ENCODE data around the gene ADAM11. TPM values are rescaled to one million over a fixed set of nuclear protein-coding genes. Genes with fewer than 3 reads are reported as not detected.

The ADAM11 gene
- total RNA-seq, 4 donors from 2014 or later = 0.10 to 4.2 (median 1.3) TPM

GRCh38 chr17:44760474-44761308 is 1.9 kb downstream of the ADAM11 start:
- ATAC-seq = no peak

GRCh38 chr17:44761932-44762810 is 3.4 kb downstream of the ADAM11 start:
- WGBS, 2 donors (ENCODE audit: low coverage in 1 of 2) = 83 to 84% methylated on average over 6 to 9 of the region's 17 CpGs
- peaks cover 66% of the 10 kb centered on the region for H3K27me3 ChIP-seq
- H3K4me1 ChIP-seq = peaks cover 0 to 18% (median 6%) of the 10 kb centered on the region in 3 donors

More at GRCh38 chr17:44760474-44761308, 1.9 kb downstream of the ADAM11 start:
- no peak for TF ChIP-seq EP300 (IDR thresholded peaks at IDR 0.05)
- TF ChIP-seq POLR2A (IDR thresholded peaks at IDR 0.05) = no peak
- TF ChIP-seq CTCF (IDR thresholded peaks at IDR 0.05) = no peak
- TF ChIP-seq POLR2AphosphoS5 (IDR thresholded peaks at IDR 0.05) = no peak
- Histone ChIP-seq H3K27ac (no peak overlapping the region), H3K9me3 (no peaks in the 10 kb centered on the region), H3K27me3 (peaks cover 67% of the 10 kb centered on the region), H3K4me1 (peaks cover 0 to 18% (median 6%) of the 10 kb centered on the region in 3 donors), H3K4me3 (no peak overlapping the region), H3K36me3 (no peaks in the 10 kb centered on the region)
- 72 to 79% methylated on average over 7 to 10 of the region's 13 CpGs for WGBS, 2 donors (ENCODE audit: low coverage in 1 of 2)

GRCh38 chr17:44763170-44763569 is 4.4 kb downstream of the ADAM11 start:
- no peak for ATAC-seq
- WGBS, 2 donors (ENCODE audit: low coverage in 1 of 2) = 72% methylated on average over 4 of the region's 5 CpGs; no CpG with 5 or more reads in 1 of the 2 donors

More at GRCh38 chr17:44761932-44762810, 3.4 kb downstream of the ADAM11 start:
- Histone ChIP-seq H3K4me3 (no peak overlapping the region), H3K27ac (no peak overlapping the region), H3K9me3 (no peaks in the 10 kb centered on the region), H3K36me3 (no peaks in the 10 kb centered on the region)
- no peak for ATAC-seq
- TF ChIP-seq POLR2AphosphoS5 (IDR thresholded peaks at IDR 0.05) (no peak), POLR2A (IDR thresholded peaks at IDR 0.05) (no peak), CTCF (IDR thresholded peaks at IDR 0.05) (no peak), EP300 (IDR thresholded peaks at IDR 0.05) (no peak)

GRCh38 chr17:44765965-44766364 is 7.2 kb downstream of the ADAM11 start:
- Histone ChIP-seq H3K4me3 (no peak overlapping the region), H3K4me1 (no peaks in the 10 kb centered on the region), H3K27me3 (peaks cover 41% of the 10 kb centered on the region), H3K36me3 (no peaks in the 10 kb centered on the region), H3K27ac (no peak overlapping the region), H3K9me3 (no peaks in the 10 kb centered on the region)
- no peak for ATAC-seq
- TF ChIP-seq POLR2A (IDR thresholded peaks at IDR 0.05) (no peak), CTCF (IDR thresholded peaks at IDR 0.05) (no peak), POLR2AphosphoS5 (IDR thresholded peaks at IDR 0.05) (no peak), EP300 (IDR thresholded peaks at IDR 0.05) (no peak)
- WGBS, 2 donors (ENCODE audit: low coverage in 1 of 2) = no CpG with 5 or more reads among the region's 11 CpGs

More at GRCh38 chr17:44763170-44763569, 4.4 kb downstream of the ADAM11 start:
- H3K27ac ChIP-seq = no peak overlapping the region
- H3K4me1 ChIP-seq = peaks cover 0 to 17% (median 6%) of the 10 kb centered on the region in 3 donors
- TF ChIP-seq EP300 (IDR thresholded peaks at IDR 0.05) (no peak), POLR2A (IDR thresholded peaks at IDR 0.05) (no peak), CTCF (IDR thresholded peaks at IDR 0.05) (no peak)
- H3K27me3 ChIP-seq = peaks cover 56% of the 10 kb centered on the region
- H3K4me3 ChIP-seq = no peak overlapping the region
- H3K36me3 ChIP-seq = no peaks in the 10 kb centered on the region
- no peaks in the 10 kb centered on the region for H3K9me3 ChIP-seq

Data from gastroesophageal sphincter (tissue), 4 donors.